DLD1 (cell line): ENCODE measurements around the gene LIMS2.

Source experiments
- in situ Hi-C: cut with HindIII; loops from 2 replicates; pipeline ENCODE4 v1.10.0; 2017; ENCODE audit warnings: low sequenced_read_pairs

LIMS2 gene

GRCh38 chr2:127608061-127609030 is 67.0 kb downstream of the LIMS2 start:
- in situ Hi-C loops, result no loop called here

- in situ Hi-C loops, result no loop called here
Observed at GRCh38 chr2:127607399-127607908, 67.9 kb downstream of the LIMS2 start.

- in situ Hi-C loops, result no loop called here
Observed at GRCh38 chr2:127606625-127607398, 68.5 kb downstream of the LIMS2 start.

GRCh38 chr2:127605691-127606263 is 69.6 kb downstream of the LIMS2 start:
- in situ Hi-C loops, result no loop called here

GRCh38 chr2:127604986-127605385 is 70.3 kb downstream of the LIMS2 start:
- in situ Hi-C loops, result no loop called here

DNA sequence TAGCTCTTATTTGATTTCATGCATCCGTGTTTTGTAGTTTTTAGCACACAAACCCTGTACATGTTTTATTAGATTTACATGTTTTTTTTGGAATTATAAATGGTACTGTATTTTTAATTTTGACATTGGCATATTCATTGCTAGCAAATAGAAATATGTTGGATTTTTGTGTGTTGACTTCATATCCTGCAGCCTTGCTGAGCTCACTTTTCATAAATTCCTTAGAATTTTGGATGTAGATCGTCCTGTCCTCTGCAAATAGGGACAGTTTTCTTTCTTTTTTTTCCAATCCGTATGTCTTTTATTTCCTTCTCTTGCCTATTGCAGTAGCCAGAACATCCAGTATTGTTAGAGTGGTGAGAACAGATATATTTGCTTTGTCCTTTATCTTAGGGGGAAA is 76.1 kb downstream of the LIMS2 start:
- in situ Hi-C loops, result no loop called here

GRCh38 chr2:127598711-127599110 is 76.6 kb downstream of the LIMS2 start:
- in situ Hi-C loops, result no loop called here

DNA sequence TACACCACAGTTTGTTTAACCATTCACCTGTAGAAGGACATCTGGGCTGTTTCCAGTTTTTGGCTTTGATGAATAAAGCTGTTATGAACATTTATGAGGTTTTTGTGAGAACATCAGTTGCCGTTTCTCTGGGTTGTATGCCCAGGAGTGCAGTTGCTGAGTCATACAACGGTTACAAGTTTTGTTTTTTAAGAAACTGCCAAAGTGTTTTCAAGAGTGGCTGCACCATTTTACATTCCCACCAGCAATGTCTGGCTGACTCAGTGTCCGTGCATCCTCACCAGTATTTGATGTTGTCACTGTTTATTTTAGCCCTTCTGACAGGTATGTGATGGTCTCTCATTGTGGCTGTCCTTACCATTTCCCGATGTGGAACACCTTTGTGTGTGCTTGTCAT is 77.3 kb downstream of the LIMS2 start:
- in situ Hi-C loops, result no loop called here

DNA sequence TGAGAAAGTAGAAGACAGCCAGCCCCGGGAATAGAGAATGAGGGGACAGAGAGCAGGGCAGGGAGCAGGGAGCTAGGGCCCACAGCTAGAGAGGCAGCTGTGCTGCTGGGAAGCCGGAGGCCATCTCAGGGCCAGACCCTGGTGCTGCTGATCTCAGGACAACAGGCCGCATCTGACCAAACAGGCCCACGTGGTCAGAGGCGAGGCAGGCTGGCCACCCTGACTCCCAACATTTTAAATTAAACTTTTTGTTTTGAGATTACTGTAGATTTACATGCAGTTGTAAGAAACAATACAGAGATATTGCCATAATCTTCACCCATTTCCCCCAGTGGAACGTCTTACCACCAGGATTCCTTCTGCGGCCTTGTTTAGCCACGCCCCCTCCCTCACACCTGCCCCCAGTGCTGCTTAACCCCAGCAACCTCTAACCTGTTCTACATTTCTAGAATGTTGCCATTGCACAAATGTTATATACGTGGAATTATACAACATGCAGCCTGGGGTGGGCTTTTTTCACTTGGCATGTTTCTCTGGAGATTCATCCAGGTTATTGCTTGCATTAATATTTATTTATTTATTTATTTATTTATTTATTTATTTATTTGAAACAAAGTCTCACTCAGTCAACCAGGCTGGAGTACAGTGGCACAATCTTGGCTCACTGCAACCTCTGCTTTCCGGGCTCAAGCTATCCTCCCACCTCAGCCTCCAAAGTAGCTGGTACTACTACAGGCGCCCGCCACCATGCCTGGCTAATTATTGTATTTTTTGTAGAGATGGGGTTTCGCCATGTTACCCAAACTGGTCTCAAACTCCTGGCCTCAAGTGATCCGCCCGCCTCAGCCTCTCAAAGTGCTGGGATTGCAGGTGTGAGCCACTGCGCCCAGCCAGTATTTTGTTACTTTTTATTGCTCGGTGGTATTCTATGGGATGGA is 78.0 kb downstream of the LIMS2 start:
- in situ Hi-C loops, result no loop called here

DNA sequence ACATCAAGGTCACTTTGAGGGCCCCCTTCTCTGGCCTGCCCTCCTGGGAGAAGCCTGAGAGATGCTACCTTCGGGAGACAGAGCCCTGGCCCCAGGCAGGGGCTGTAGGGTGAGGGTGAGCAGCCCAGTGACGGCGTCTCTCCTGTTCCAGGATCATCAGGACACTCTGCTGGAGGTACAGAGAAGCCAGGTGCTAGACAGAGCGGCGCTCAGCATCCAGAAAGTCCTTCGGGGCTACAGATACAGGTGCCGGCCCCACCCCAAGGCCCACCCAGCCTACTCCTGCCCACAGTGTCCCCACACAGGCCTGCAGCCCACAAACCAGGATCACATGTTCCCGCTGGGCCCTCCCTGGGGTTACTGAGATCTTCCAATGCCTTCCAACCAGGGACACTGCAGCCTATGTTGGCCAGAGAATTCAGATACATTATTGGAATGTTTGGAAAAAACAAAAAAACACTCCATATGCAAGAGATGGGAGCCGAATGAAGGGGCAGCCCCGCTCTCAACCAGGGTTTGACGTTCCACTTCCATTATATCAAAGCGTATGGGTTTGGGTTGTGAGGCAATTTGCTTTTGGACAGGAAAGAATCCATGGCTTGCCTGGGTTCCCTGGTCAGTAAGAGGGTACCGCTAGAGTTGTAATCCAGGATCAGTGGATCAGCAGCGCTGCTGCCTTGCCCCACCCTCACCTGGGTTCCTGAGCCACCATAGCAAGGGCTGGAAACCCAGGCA is 78.9 kb downstream of the LIMS2 start:
- in situ Hi-C loops, result no loop called here

- in situ Hi-C loops, result no loop called here
Observed at GRCh38 chr2:127594116-127594591, 81.2 kb downstream of the LIMS2 start.

- in situ Hi-C loops, result no loop called here
Observed at GRCh38 chr2:127593228-127594115, 81.9 kb downstream of the LIMS2 start.

DNA sequence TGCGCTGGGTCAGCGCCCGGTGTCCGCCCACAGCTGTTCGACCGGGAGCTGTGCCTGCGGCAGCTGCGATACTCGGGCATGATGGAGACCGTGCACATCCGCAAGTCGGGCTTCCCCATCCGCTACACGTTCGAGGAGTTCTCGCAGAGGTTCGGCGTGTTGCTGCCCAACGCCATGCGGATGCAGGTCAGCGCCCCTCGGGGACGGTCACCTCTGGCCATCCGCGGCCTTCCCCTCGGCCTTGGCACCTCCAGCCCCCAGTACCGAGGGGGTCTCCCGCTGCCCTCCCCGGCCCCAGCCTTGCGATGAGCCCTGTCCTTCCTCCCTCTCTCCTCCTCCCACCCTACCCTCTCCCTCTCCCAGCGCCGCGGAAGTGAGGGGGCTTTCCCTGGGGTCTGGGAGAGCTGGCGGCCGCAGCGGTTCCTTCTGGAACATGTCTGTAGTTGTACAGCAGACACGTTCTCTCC is 82.5 kb downstream of the LIMS2 start:
- in situ Hi-C loops, result no loop called here

- in situ Hi-C loops, result no loop called here
Observed at GRCh38 chr2:127591221-127591923, 84.0 kb downstream of the LIMS2 start.

DNA sequence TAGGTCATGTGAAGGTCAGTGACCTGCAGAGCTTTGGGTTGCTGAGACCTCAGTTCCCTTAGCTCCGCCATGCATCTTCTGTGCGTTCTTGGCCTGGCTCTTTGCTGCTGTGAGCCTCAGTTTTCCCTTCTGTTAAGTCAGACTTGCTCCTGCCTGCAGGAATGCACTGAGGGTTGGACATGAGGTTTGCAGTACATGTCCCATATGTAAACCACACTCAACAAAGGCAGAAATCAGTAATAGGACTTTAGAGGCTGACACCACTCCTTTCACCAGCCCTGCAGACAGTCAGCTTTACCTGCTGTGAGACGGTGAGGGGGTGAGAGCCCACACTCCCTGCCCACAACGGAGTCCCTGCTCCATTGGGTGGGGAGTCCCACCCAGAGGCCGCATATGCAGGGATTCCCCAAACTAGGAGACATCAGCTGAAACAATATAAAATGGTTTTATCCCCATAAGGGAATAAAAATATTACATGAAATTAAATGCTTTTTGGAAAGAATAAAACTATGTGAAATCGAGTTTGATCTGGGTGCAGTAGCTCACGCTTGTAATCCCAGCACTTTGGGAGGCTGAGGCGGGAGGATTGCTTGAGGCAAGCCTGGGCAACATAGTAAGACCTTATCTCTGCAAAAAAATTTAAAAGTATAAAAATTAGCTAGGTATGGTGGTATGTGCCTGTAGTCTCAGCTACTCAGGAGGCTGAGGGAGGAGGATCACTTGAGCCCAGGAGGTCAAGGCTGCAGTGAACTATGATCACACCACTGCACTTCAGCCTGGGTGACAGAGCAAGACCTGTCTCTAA is 84.7 kb downstream of the LIMS2 start:
- in situ Hi-C loops, result no loop called here

DNA sequence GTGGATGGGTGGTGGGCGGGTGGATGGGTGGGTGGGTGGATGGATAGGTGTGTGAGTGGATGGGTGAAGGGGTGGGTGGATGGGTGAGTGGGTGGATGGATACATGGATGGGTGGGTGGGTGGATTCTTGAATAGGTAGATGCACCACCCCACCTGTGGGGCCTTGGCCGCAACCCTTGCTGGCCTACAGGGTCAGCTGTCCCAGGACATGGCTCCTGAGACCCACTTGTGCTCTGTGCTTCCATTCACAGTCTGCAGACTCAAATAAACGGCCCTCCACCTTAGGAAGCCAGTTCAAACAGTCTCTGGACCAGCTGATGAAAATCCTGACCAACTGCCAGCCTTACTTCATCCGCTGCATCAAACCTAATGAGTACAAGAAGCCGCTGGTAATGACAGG is 85.5 kb downstream of the LIMS2 start:
- in situ Hi-C loops, result no loop called here

DNA sequence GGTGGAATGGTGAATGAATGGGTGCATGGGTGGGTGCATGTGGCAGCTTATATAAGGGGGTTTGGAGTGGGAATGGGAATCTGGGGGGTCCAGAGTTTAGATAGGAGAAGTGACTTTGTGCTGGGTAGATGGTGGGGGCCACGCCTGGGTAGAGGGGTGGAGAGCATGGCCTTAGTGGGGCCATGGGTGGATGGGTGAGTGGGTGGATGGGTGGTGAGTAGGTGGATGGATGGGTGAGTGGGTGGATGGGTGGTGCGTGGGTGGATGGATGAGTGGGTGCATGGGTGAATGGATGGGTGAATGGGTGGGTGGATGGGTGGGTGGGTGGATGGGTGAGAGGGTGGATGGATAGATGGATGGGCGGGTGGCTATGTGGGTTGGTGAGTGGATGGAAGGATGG is 86.0 kb downstream of the LIMS2 start:
- in situ Hi-C loops, result no loop called here
